ENCODE measurements around the gene PPIG.
"Not testable (repeated sequence)": the region's sequence is repeated elsewhere in the genome, so short reads cannot be mapped to it uniquely, and the experiment has no call there.

The PPIG gene

DNA sequence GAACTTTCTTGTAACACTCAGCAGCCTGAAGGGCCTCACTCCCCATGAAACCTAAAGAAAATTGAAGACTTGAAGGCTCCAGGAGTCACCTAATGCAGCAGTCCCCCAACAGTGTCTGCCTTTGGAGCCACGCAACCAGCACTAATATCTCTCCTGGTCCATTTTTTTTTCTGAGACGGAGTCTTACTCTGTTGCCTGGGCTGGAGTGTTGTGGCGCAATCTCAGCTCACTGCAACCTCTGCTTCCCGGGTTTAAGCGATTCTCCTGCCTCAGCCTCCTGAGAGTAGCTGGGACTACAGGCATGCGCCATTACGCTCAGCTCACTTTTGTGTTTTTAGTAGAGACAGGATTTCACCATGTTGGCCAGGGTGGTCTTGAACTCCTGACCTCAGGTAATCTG, 12.4 kb downstream of the PPIG start:
- DNase-seq = not testable (repeated sequence)

DNA sequence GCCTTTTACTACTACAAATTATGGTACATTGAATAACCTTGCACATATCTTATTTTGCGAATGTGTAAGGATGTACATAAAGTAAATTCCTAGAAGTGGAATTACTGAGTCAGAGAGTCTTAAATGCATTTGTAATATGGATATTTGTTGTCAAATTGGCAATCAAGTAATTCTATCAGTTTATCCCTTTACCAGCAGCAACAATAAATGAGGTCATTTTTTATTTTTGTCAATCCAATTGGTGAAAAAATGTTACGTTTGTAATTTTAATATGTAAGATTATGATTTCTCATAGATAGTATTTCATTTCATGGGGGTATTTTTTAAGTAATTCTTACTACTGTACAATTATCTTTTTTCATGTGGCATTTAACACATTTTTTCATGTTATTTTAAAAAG, 14.8 kb downstream of the PPIG start:
- no peak for DNase-seq

DNA sequence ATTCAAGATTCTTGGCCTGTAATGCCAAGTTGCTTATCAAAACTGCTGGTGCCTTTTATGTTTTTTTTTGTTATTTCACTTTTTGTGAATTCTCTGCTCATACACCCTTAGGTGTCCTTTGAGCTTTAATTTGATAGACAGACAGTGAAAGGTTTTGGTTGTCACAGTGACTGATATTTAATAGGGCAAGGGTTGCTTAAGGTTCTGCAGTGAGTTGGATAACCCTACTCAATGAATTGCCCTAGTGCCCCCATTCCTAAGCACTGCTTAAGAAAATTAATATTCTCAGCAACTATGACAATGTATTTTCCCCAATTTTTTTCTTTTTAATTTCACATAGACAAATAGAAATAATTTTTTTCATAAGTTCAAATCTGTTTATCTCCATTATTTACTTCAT, 15.4 kb downstream of the PPIG start:
- DNase-seq = no peak

DNA sequence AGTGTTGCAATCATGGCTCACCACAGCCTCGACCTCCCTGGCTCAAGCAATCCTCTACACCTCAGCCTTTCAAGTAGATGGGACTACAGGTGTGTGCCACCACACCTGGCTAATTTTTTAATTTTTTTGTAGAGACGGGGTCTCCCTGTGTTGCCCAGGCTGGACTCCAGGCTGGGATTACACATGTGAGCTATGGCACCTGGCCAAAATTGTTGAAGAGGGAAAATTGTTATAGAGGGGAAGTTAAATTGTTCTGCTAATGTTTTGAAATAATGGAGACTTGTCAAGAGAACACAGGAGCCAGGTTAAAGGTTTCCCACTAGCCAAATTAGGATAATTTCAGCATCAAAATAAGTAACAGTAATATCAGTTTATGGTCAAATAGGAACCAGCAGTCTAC, 25.1 kb downstream of the PPIG start:
- no peak for DNase-seq

DNA sequence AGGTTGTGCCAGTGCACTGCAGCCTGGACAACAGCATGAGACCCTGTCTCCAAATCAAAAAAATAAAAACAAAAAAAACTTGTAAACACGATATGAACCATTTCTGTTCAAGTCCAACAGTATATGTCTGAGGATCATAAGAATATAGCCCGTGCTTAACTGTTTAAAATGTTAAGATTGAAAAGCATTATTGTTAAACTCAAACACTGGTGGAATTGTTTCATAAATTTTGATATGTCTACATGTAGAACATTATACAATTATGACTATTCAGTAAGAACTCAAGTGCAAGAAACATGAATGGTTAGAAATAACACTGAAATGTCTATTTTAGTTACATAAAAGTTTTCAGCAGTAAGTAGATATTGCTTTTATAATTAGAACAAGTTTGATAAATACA, 29.7 kb downstream of the PPIG start:
- no peak for DNase-seq

DNA sequence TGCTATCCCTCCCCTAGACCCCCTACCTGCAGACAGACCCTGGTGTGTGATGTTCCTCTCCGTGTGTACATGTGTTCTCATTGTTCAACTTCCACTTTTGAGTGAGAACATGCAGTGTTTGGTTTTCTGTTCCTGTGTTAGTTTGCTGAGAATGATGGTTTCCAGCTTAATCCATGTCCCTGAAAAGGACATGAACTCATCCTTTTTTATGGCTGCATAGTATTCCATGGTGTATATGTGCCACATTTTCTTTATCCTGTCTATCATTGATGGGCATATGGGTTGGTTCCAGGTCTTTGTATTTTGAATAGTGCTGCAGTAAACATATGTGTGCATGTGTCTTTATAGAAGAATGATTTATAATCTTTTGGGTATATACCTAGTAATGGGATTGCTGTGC, 31.8 kb downstream of the PPIG start:
- not testable (repeated sequence) for DNase-seq

DNA sequence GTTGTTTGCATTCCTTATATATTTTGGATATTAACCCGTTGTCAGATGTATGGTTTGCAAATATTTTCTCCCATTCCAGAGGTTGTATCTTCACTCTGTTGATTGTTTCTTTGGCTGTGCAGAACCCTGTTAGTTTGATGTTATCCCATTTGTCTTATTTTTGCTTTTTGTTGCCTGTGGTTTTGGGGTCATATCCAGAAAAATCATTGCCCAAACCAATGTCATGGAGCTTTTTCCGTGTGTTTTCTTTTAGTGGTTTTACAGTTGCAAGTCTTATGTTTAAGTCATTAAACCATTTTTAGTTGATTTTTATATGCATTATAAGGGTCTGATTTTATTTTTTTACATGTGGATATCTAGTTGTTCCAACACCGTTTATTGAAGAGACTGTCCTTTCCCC, 35.8 kb downstream of the PPIG start:
- no peak for DNase-seq

DNA sequence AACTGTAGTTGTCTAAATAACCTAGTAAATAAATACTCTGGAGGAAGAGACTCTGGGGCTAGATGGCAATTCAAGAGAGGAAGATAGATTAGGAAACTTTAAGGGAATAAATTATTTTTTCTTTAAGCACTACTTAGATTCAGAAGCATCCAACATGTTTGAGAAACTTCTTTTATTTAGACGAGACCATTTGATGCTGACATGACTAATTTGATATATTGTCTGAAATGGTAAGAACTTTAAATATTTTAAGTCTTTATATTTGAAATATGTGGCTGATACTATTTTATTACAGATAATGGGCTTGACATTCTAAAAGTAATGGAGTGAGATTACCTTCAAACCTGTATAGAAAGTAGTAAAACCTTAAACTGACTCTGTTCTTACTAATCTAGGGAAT, 36.4 kb downstream of the PPIG start:
- no peak for DNase-seq

DNA sequence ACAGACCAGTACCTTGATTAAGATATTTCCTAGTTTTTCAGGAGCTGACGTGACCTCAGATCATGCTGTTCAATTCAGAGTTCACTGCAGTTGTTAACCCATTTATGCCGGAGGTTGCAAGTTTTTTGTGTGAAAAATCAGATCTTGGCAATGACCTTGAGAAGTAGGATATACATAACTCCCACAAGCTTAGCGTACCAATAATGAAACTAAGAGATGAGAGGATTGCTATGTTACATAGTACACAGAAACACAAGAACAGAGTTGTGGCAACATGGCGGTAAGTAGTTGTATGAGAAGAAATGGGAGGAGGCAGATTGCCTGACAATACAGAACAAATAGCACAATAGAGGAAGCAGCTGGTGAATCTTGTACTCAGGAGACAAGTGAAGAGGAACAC, 39.1 kb downstream of the PPIG start:
- DNase-seq = no peak

DNA sequence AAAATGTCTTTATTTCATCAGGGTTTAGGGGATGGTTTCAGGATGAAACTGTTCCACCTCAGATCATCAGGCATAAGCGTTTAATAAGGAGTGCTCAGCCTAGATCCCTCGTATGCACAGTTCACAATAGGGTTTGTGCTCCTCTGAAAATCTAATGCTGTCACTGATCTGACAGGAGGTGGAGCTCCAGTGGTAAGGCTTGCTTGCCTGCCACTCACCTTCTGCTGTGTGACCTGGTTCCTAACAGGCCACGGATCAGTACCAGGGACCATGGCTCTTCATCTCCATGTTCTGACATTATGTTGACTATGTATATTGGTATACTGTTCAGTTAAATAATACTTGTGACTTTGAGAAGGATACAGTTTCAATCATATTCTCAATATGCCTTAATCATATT, 41.6 kb downstream of the PPIG start:
- DNase-seq = no peak

DNA sequence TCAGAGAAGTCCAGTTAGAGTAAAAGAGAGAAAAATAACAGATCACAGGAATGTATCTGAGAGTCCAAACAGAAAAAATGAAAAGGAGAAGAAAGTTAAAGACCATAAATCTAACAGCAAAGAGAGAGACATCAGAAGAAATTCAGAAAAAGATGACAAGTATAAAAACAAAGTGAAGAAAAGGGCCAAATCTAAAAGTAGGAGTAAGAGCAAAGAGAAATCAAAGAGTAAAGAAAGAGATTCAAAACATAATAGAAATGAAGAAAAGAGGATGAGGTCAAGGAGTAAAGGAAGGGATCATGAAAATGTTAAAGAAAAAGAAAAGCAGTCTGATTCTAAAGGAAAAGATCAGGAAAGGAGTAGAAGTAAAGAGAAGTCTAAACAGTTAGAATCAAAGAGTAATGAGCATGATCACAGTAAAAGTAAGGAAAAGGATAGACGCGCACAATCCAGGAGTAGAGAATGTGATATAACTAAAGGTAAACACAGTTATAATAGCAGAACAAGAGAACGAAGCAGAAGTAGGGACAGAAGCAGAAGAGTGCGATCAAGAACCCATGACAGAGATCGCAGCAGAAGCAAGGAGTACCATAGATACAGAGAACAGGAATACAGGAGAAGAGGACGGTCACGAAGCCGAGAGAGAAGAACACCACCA, 52.4 kb downstream of the PPIG start:
- DNase-seq = no peak

DNA sequence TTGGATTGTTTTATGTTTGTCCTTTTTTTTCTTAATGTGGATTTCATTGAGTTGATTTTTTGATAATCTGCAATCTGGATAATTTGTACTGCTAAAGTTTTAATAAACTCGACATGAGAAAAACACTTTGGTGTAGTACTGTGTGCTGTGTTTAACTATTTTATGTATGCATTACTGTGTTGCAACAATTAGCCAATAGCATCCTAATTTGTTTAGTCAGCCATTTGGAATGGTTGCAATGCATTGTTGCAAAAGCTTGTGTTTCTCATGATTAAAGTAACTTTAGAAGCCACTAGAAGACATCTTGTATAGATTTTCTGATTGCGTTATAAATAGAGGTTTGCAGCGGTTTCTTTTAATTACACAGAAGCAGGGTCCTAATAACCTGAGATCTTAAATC, 53.5 kb downstream of the PPIG start:
- DNase-seq = no peak

DNA sequence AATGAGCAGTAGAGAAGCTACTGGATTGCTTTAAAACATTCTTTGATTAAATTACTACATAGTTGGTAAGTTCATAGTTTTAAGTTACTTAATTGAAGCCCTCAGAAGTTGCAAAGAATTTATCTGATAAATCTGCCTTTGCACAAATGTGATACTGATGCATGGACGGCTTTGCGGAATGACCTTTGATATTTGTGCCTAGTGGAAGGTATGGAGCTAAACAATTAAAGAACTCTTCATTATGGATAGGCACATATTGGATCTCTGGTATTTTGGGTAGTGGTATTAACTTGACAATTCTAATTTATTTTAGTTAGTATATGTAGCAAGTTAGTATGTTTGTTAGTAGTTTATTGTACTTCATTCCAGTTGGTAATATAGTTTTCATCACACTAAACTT, 56.0 kb downstream of the PPIG start:
- DNase-seq = no peak

DNA sequence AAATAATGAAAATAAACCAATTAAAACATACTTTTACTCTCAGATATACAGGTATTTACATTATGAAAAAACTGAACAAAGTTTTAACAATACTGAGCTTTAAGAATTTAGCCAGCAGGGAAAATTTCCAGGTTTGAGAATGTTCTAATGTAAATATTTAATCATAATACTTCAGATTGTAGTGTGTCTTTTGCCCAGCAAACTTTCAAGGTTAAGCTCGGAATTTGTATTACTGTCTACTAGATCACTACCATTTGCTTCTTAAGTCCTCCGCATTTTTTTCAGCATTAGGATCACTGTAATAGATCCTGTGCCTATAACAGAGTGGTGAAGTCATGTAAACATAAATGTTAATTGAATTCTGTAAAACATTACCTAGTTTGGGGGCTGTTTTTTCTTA, 57.3 kb downstream of the PPIG start:
- no peak for DNase-seq

DNA sequence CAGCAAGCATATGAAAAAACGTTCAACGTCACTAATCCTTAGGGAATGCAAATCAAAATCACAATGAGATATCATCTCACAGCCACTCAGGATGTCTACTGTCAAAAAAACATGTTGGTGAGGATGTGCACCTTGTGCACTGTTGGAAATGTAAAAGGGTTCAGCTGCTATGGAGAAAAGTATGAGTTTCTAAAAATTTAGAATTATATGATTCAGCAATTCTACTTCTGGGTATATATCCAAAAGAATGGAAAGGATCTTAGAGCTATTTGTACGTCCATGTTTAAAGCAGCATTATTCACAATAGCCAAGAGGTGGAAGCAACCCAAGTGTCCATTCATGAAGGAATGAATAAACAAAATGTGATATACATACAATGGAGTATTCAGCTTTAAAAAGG, 60.0 kb downstream of the PPIG start:
- no peak for DNase-seq

DNA sequence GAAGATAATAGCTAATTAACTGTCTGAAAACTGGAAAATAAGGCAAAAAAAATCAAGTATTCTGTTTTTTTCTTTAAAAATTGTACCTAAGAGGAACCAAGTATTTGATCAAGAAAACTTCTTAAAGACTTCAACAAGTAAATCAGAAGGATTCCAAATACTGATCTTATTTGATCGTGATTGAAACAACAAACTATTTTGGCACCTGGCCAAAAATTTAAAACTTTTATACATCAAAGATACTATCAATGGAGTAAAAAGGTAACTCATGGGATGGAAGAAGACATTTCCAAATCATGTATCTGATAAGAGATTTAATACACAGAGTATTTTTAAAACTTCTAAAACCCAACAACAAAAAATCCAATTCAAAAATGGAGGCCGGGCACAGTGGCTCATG, 63.3 kb downstream of the PPIG start:
- no peak for DNase-seq

DNA sequence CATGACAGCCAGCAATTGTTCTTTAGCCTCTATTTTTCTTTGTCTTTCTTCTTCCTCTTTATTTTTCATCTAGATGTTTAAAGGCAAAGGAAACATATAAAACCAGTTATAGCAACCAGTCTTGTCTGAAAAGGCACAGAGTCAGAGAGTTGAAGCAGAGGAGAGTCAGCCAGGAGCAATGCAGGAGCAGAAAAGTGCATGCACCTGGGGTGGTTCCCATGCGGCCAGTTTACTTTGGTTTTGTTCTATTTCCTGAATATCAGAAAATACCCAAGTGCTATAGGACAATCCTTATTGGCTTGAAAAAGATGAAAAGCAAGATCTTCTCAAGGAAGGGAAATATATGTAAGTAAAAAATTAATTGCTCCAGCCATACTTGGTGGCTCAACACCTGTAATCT, 65.1 kb downstream of the PPIG start:
- DNase-seq = peak; percentile 23

DNA sequence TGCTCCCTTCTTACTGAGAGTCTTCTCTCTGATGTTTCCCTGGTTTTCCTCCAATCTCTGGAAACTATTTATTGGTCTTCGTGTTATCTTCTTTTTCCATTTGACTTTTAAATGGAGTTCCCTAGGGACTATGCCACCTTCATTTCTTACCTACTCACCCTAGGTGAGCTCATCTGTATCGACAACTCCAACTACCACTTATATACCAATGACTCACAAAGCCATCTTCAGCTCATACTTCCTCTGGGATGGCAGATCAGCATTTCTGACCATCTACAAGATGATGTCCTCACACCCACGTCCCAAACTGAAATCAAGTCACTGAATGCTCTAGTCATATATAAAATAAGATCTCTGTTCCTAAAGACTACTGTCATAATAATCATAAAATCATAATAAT, 69.5 kb downstream of the PPIG start:
- DNase-seq = peak; percentile 70

DNA sequence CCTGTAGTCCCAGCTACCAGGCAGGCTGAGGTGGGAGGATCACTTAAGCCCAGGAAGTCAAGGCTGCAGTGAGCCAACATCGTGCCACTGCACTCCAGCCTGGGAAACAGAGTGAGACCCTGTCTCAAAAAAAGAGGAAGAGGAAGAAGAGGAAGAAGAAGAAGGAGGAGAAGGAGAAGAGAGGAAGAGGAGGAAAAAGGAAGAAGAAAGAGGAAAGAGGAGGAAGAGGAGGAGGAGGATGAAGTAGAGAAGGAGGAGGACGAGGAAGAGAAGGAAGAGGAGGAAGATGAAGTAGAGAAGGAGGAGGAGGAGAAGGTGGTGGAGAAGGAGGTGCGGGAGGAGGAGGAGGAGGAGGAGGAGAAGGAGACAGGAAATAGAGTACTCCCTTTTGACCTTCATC, 72.0 kb downstream of the PPIG start:
- DNase-seq = no peak

DNA sequence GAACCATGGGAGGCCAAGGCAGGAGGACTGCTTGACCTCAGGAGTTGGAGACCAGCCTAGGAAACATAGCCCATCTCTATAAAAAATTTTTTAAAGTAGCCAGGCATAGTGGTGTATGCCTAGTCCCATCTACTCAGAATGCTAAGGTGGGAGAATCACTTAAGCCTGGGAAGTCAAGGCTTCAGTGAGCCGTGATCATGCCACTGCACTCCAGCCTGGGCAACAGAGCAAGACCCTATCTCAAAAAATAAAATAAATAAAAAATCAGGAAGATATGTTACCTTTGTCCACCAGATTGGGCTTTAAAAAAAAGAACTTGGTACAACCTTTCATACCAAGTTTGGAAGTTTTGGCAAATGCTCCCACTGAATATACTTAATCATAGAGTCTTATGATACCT, 74.7 kb downstream of the PPIG start:
- DNase-seq = no peak

DNA sequence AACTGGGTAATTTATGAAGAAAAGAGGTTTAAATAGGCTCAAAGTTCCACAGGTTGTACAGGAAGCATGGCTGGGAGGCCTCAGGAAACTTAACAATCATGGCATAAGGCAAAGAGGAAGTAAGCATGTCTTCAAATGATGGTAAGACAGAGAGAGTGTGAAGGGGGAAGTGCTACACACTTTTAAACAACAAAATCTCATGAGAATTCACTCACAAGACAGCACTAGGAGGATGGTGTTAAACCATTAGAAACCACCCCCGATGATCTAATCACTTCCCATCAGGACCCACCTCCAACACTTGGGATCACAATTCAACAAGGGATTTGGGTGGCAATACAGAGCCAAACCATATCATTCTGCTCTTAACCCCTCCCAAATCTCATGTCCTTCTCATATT, 75.2 kb downstream of the PPIG start:
- DNase-seq = no peak

DNA sequence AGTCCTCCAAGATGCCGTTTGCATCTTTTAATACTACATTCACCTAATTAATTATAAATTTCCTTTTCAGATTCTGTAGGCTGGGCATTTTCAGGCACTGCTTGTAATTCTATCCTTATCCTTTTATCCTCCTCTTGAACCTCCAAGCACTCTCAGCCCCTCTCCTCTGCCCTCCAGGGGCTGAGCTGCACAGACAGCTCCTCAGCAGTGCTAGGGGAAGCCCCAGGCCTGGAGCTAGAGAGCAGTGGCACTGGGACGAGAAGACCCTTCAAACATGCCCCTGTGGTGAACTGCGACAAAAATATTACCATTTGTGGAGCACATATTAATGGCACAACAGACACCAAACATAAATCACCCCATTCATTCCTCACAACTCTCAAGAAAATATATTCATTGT, 77.1 kb downstream of the PPIG start:
- no peak for DNase-seq

DNA sequence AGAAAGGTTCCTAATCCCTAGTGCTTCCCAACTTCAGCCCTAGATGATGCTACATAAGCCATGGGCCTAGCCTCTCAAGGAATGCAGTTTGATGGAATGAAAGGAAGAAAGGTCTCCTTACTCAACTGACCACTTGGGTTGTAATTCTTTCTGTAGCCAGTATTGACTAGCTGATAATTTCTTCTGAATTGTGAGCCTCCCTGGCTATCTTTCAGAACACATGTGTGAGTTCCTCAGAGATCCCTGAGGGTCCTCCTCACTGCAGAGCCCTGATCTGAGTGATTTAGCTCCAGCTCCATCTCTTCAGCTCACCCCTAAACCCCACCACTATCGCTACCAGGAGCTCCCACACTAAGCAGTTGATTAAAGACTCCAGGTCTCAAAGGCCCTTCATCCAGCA, 78.6 kb downstream of the PPIG start:
- DNase-seq = no peak

DNA sequence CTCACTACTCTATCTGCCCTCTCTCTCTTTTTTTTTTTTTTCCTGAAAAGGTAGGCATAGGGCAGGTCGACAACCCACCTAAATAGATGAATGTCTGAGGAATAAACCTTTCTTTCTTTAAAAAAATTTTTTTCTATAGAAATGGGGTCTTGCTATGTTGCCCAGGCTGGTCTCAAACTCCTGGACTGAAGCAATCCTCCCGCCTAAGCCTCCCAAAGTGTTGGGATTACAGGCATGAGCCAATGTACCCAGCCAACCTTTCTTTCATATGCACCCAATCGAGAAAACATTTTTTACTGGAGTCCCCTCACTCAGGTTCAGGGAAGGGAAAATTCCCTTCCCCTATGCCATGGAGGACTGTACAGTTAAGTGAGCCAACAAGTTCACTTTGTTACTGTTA, 79.1 kb downstream of the PPIG start:
- DNase-seq = no peak

DNA sequence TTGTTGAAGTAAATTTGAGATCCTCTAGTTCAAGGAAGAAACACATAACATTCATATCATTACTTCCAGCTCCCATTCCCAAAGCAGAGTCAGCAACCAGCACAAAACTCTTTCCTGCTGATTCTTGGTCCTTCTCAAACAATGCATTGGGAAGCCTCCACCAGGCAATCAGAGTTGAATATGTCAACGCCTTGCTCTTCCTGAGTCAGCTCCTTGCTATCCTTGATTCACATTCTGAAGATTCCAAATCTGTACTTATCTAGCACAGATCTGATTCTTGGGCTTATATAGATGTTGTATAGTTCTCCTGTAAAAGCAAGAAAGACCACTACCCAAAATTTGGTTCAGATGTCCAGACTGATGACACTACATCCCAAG, 80.4 kb downstream of the PPIG start:
- no peak for DNase-seq

Measured in DMS53 (cell line).